H1 (cell line): ENCODE measurements around the gene RLBP1. TPM values are rescaled to one million over a fixed set of nuclear protein-coding genes. Genes with fewer than 3 reads are reported as not detected.

Source experiments
- CHD1 ChIP-seq: IDR thresholded peaks from 2 replicates; pipeline ENCODE4 v1.6.1; 2012; ENCODE audit warnings: low read depth, low read length, improper control_type of control experiment
- CHD7 ChIP-seq: fragments of 300-600 bp; sonication (generic); IDR thresholded peaks from 2 replicates; pipeline ENCODE4 v1.7.1; 2012; ENCODE audit warnings: low read length, moderate library complexity, mild to moderate bottlenecking, inconsistent platforms; ENCODE audit not compliant: insufficient replicate concordance
- HDAC6 ChIP-seq: IDR thresholded peaks from one replicate; pipeline ENCODE4 v1.7.1; 2012; ENCODE audit warnings: low read depth, mild to moderate bottlenecking, inconsistent platforms, low read length, moderate library complexity
- NRF1 ChIP-seq: IDR thresholded peaks from 2 replicates; pipeline ENCODE4 v1.6.1; 2011; ENCODE audit warnings: mild to moderate bottlenecking, low read depth, low read length, improper control_type of control experiment
- POLR2A ChIP-seq, 2 experiments: IDR thresholded peaks; 1 replicate in 1 of 2; 2 replicates in 1 of 2; pipeline ENCODE4 v1.6.1; 2011; ENCODE audit warnings: low read depth in 2 of 2, low read length in 2 of 2, mild to moderate bottlenecking in 2 of 2; ENCODE audit errors: control extremely low read depth in 1 of 2
- POU5F1 ChIP-seq: IDR thresholded peaks from 2 replicates; pipeline ENCODE4 v1.6.1; 2011; ENCODE audit warnings: low read depth, mild to moderate bottlenecking, low read length, moderate library complexity
- YY1 ChIP-seq: IDR thresholded peaks from 2 replicates; pipeline ENCODE4 v1.6.1; 2011; ENCODE audit warnings: low read depth, mild to moderate bottlenecking, low read length
- polyA plus RNA-seq, 7 experiments: library from polyadenylated mRNA; depleted of rRNA in 3 of 7; stranded (reverse) in 5 of 7; unstranded in 2 of 7; fragments of >200 nt in 5 of 7; fragments of 200-250 nt in 2 of 7; gene quantifications; 1 replicate in 5 of 7; 2 replicates in 1 of 7; 4 replicates in 1 of 7; pipeline versions ENCODE4 v1.2.1 to v1.2.3, GENCODE V29; 2011 to 2013; ENCODE audit warnings: missing spikeins in 2 of 7, mixed read lengths in 2 of 7
- total RNA-seq: library from RNA; stranded (reverse); fragmentation: NEBNext Ultra II Directional; extraction: Animal tissue kit (Norgen Biotek cat#: 25700); gene quantifications from 2 replicates; pipeline ENCODE4 v1.2.1, GENCODE V29; 2021

RLBP1 gene
- total and polyA plus RNA-seq, 2 of the 8 experiments (the other 6 are each of a cell fraction or from before 2014, with no cell fraction given) = 0.05 TPM; not detected in 1

- TF ChIP-seq CHD7 = no peak
- TF ChIP-seq POU5F1 = no peak
- no peak for TF ChIP-seq POLR2A (IDR thresholded peaks at IDR 0.05; ENCODE audit: control extremely low read depth in 1 of 2, low read depth in 2 of 2, low read length in 2 of 2)
- no peak for TF ChIP-seq NRF1
- no peak for TF ChIP-seq YY1
- TF ChIP-seq CHD1 = no peak
- TF ChIP-seq HDAC6 = no peak
Observed at GRCh38 chr15:89201465-89202005, 19.8 kb downstream of the RLBP1 start (continued).
